HCT116 (cell line): ENCODE results near the gene NUFIP2. TPM values are rescaled to one million over a fixed set of nuclear protein-coding genes. Genes with fewer than 3 reads are reported as not detected.

ENCODE experiments used
- ATAC-seq: fragments of 200-7000 bp; cut with Tn5 transposase; 2 replicates; pipeline ENCODE4 v1.9.1; 2020; ENCODE audit warnings: mild to moderate bottlenecking, moderate library complexity
- BruUV-seq: library from RNA; stranded (reverse); fragments of 400-500 nt; replicated peaks from 2 replicates; lab custom pipeline; 2021; lab: Mats Ljungman, UMichigan
- CTCF ChIA-PET: fragments of 300-600 bp; sonication (Branson Sonifier 250); formaldehyde crosslinking; loops from one replicate; lab custom pipeline; 2021; ENCODE audit warnings: antibody characterized with exemption; lab: Charles Lee
- POLR2A ChIA-PET: fragments of 300-600, 350-600 bp; sonication (Branson Sonifier 250); formaldehyde crosslinking; loops from one replicate; lab custom pipeline; 2021; ENCODE audit warnings: antibody characterized with exemption; lab: Charles Lee
- RAD21 ChIA-PET, 2 experiments: fragments of 300-600 bp; sonication (Branson Sonifier 250); formaldehyde crosslinking; loops; one replicate each; lab custom pipeline; 2023; ENCODE audit warnings: low total read pairs in 2 of 2; ENCODE audit not compliant: uncharacterized antibody in 2 of 2, unreplicated experiment in 2 of 2, low non-redundant PET in 1 of 2; lab: Charles Lee
- DNase-seq: peaks from one replicate; pipeline ENCODE4 v3.0.0-alpha.2; 2010; ENCODE audit warnings: low read depth, low spot score
- H2AFZ ChIP-seq: fragments of 200-600 bp; shearing (Covaris generic), sonication (generic); 2 replicates; pipeline ENCODE4 v1.6.1; 2017; ENCODE audit warnings: low read depth, mixed run types, mixed read lengths, antibody characterized with exemption, low read length; ENCODE audit not compliant: poor library complexity, severe bottlenecking
- H3K27ac ChIP-seq: 2 replicates; pipeline ENCODE4 v1.5.1; 2012; ENCODE audit warnings: low read depth, low read length
- H3K27me3 ChIP-seq: fragments of 200-600 bp; sonication (generic); 2 replicates; pipeline ENCODE4 v1.6.1; 2016; ENCODE audit warnings: mixed run types, low read length, mixed read lengths; ENCODE audit not compliant: insufficient read depth
- H3K36me3 ChIP-seq, 2 experiments: fragments of 200-500 bp in 1 of 2; fragments of 200-600 bp in 1 of 2; sonication (Bioruptor generic) in 1 of 2; sonication (generic) in 1 of 2; 2 replicates each; pipeline versions ENCODE4 v1.5.1 to v1.6.1; 2014 to 2016; ENCODE audit warnings: low read length in 2 of 2, inconsistent platforms in 1 of 2, mixed read lengths in 1 of 2, mixed run types in 1 of 2; ENCODE audit not compliant: insufficient read depth in 2 of 2, control insufficient read depth in 1 of 2
- H3K4me1 ChIP-seq, 2 experiments: fragments of 200-600 bp in 1 of 2; sonication (generic) in 1 of 2; 2 replicates each; pipeline versions ENCODE4 v1.5.1 to v1.6.1; 2012 to 2017; ENCODE audit warnings: low read length in 2 of 2, inconsistent platforms in 1 of 2, mild to moderate bottlenecking in 1 of 2, mixed read lengths in 1 of 2, mixed run types in 1 of 2, moderate library complexity in 1 of 2; ENCODE audit not compliant: insufficient read depth in 2 of 2, control insufficient read depth in 1 of 2
- H3K4me2 ChIP-seq: fragments of 200-600 bp; sonication (generic); 2 replicates; pipeline ENCODE4 v1.6.1; 2017; ENCODE audit warnings: mixed run types, low read length, mixed read lengths
- H3K4me3 ChIP-seq, 2 experiments: fragments of 200-600 bp in 1 of 2; sonication (generic) in 1 of 2; replicated peaks in 1 of 2; 2 replicates each; pipeline ENCODE4 v1.5.1; 2011 to 2016; ENCODE audit warnings: low read length in 2 of 2, control low read depth in 1 of 2, low read depth in 1 of 2, mild to moderate bottlenecking in 1 of 2, mixed read lengths in 1 of 2, mixed run types in 1 of 2
- H3K79me2 ChIP-seq: fragments of 200-600 bp; sonication (generic); 2 replicates; pipeline ENCODE4 v1.6.1; 2017; ENCODE audit warnings: mild to moderate bottlenecking, mixed run types, low read length, moderate library complexity, mixed read lengths; ENCODE audit not compliant: insufficient read depth
- H3K9ac ChIP-seq: fragments of 200-600 bp; sonication (generic); 2 replicates; pipeline ENCODE4 v1.6.1; 2016; ENCODE audit warnings: low read length, mixed read lengths
- H3K9me2 ChIP-seq: fragments of 200-600 bp; sonication (generic), shearing (Covaris generic); 2 replicates; pipeline ENCODE4 v1.6.1; 2017; ENCODE audit warnings: mixed run types, mild to moderate bottlenecking, moderate library complexity; ENCODE audit not compliant: insufficient read depth
- H3K9me3 ChIP-seq, 2 experiments: fragments of 200-500 bp in 1 of 2; fragments of 200-600 bp in 1 of 2; sonication (Bioruptor generic) in 1 of 2; sonication (generic) in 1 of 2; 2 replicates each; pipeline ENCODE4 v1.6.1; 2014 to 2017; ENCODE audit warnings: low read length in 2 of 2, mixed read lengths in 2 of 2, inconsistent platforms in 1 of 2, low read depth in 1 of 2, mild to moderate bottlenecking in 1 of 2, mixed run types in 1 of 2, moderate library complexity in 1 of 2; ENCODE audit not compliant: control insufficient read depth in 1 of 2, insufficient read depth in 1 of 2
- H4K20me1 ChIP-seq: fragments of 200-600 bp; sonication (generic), shearing (Covaris generic); 2 replicates; pipeline ENCODE4 v1.6.1; 2017; ENCODE audit warnings: mixed run types, mild to moderate bottlenecking, moderate library complexity; ENCODE audit not compliant: insufficient read depth
- ATF3 ChIP-seq: IDR thresholded peaks from 2 replicates; pipeline ENCODE4 v1.6.1; 2012
- CBX3 ChIP-seq: IDR thresholded peaks from 2 replicates; pipeline ENCODE4 v1.6.1; 2012; ENCODE audit warnings: low read depth
- CEBPB ChIP-seq: IDR thresholded peaks from 2 replicates; pipeline ENCODE4 v1.6.1; 2012; ENCODE audit warnings: low read depth
- CTCF ChIP-seq, 3 experiments: fragments of 200-600 bp in 1 of 3; sonication (generic) in 1 of 3; IDR thresholded peaks in 2 of 3; conservative IDR thresholded peaks in 1 of 3; 2 replicates each; pipeline ENCODE4 v1.5.1; 2012 to 2017; ENCODE audit warnings: low read depth in 2 of 3, low read length in 2 of 3, antibody characterized with exemption in 1 of 3, borderline replicate concordance in 1 of 3, control low read depth in 1 of 3, mild to moderate bottlenecking in 1 of 3, mixed read lengths in 1 of 3, mixed run types in 1 of 3, moderate library complexity in 1 of 3; ENCODE audit not compliant: insufficient read depth in 1 of 3
- EGR1 ChIP-seq: IDR thresholded peaks from 2 replicates; pipeline ENCODE4 v1.6.1; 2012; ENCODE audit warnings: low read depth
- ELF1 ChIP-seq: IDR thresholded peaks from 2 replicates; pipeline ENCODE4 v1.6.1; 2012; ENCODE audit warnings: low read depth, borderline replicate concordance
- EZH2 ChIP-seq: fragments of 200-600 bp; sonication (generic); IDR thresholded peaks from 2 replicates; pipeline ENCODE4 v1.6.1; 2017; ENCODE audit warnings: antibody characterized with exemption, mixed run types
- EZH2phosphoT487 ChIP-seq: fragments of 200-600 bp; IDR thresholded peaks from 2 replicates; pipeline ENCODE4 v1.6.1; 2018; ENCODE audit warnings: antibody characterized with exemption, borderline replicate concordance
- FOSL1 ChIP-seq: IDR thresholded peaks from 2 replicates; pipeline ENCODE4 v1.6.1; 2012; ENCODE audit warnings: low read depth
- JUND ChIP-seq: IDR thresholded peaks from 2 replicates; pipeline ENCODE4 v1.6.1; 2012
- MAX ChIP-seq: IDR thresholded peaks from 2 replicates; pipeline ENCODE4 v1.6.1; 2012
- POLR2A ChIP-seq: IDR thresholded peaks from 2 replicates; pipeline ENCODE4 v1.7.0; 2011; ENCODE audit warnings: borderline replicate concordance; ENCODE audit not compliant: insufficient read depth, insufficient read length; ENCODE audit errors: extremely low read depth
- RAD21 ChIP-seq: IDR thresholded peaks from 2 replicates; pipeline ENCODE4 v1.6.1; 2012; ENCODE audit warnings: low read depth, mild to moderate bottlenecking
- REST ChIP-seq: IDR thresholded peaks from 2 replicates; pipeline ENCODE4 v1.6.1; 2012; ENCODE audit warnings: low read depth
- SIN3A ChIP-seq: IDR thresholded peaks from 2 replicates; pipeline ENCODE4 v1.6.1; 2012; ENCODE audit warnings: low read depth
- SP1 ChIP-seq: IDR thresholded peaks from 2 replicates; pipeline ENCODE4 v1.6.1; 2012; ENCODE audit warnings: low read depth
- TCF7L2 ChIP-seq: IDR thresholded peaks from 2 replicates; pipeline ENCODE4 v1.7.0; 2011; ENCODE audit warnings: borderline replicate concordance, inconsistent platforms; ENCODE audit not compliant: insufficient read depth, insufficient read length; ENCODE audit errors: extremely low read depth
- YY1 ChIP-seq: IDR thresholded peaks from 2 replicates; pipeline ENCODE4 v1.6.1; 2011; ENCODE audit warnings: low read length, low read depth, moderate library complexity, mild to moderate bottlenecking; ENCODE audit not compliant: insufficient replicate concordance; ENCODE audit errors: extremely low read depth
- ZBTB33 ChIP-seq: IDR thresholded peaks from 2 replicates; pipeline ENCODE4 v1.6.1; 2011; ENCODE audit warnings: mild to moderate bottlenecking, low read length, moderate library complexity; ENCODE audit not compliant: insufficient replicate concordance; ENCODE audit errors: extremely low read depth
- ZNF274 ChIP-seq: fragments of 200-500 bp; sonication (Bioruptor generic); IDR thresholded peaks from 2 replicates; pipeline ENCODE4 v1.6.1; 2014; ENCODE audit warnings: mild to moderate bottlenecking, low read depth, low read length, inconsistent platforms
- intact Hi-C: fragments of 100-400 bp; cut with micrococcal nuclease; formaldehyde crosslinking; loops from 2 replicates; pipeline ENCODE4 v1.10.0; 2022
- total RNA-seq: library from RNA; stranded (reverse); gene quantifications from one replicate; pipeline ENCODE4 v1.2.1, GENCODE V29; 2021; ENCODE audit not compliant: unreplicated experiment

The NUFIP2 gene
- total RNA-seq, 1 experiment from 2014 or later, result 66.5 TPM

- no peak for ATAC-seq
- no peak for TF ChIP-seq EZH2
- TF ChIP-seq ATF3, result no peak
- TF ChIP-seq POLR2A, result no peak
- no peak for TF ChIP-seq ZNF274
- no peak for TF ChIP-seq ZBTB33
- TF ChIP-seq CBX3, result no peak
- no peak for TF ChIP-seq TCF7L2
- TF ChIP-seq SIN3A, result no peak
- TF ChIP-seq EGR1, result no peak
- no peak for TF ChIP-seq EZH2phosphoT487
- no peak for TF ChIP-seq JUND
- TF ChIP-seq ELF1, result no peak
- no peak for TF ChIP-seq SP1
- TF ChIP-seq YY1, result no peak
- no peak for TF ChIP-seq CEBPB
- no peak for TF ChIP-seq MAX
- no peak for TF ChIP-seq RAD21
- TF ChIP-seq REST, result no peak
- no peak for TF ChIP-seq FOSL1
- no peak for TF ChIP-seq CTCF (IDR thresholded peaks at IDR 0.05 in 2 of 3, conservative IDR thresholded peaks at IDR 0.05 in 1 of 3; ENCODE audit: borderline replicate concordance in 1 of 3, insufficient read depth in 1 of 3, low read depth in 2 of 3, low read length in 2 of 3)
- TF ChIP-seq, all 23 proteins: peak for 0
- peaks cover 27 to 29% of the 10 kb centered on the region in 2 experiments; a peak in 3 of 4 replicates for H3K36me3 ChIP-seq
- no peak overlapping the region for H3K27ac ChIP-seq
- RAD21 ChIA-PET, result no interaction called here
- no peak for DNase-seq
- no TSS peak for BruUV-seq
- peaks cover 69% of the 10 kb centered on the region; the same call in 1 of the 2 replicates for H4K20me1 ChIP-seq
- no peaks in the 10 kb centered on the region for H3K9me3 ChIP-seq
- no peak overlapping the region for H2AFZ ChIP-seq
- POLR2A ChIA-PET, result interaction anchor here (2.2 kb wide), 1 partner anchor 38 kb away, joined by 5 read pairs; the partner anchor contains the start of gene NUFIP2
- no peak overlapping the region for H3K4me3 ChIP-seq
- no peaks in the 10 kb centered on the region for H3K27me3 ChIP-seq
- H3K4me1 ChIP-seq, result no peaks in the 10 kb centered on the region
- no peak overlapping the region for H3K4me2 ChIP-seq
- CTCF ChIA-PET, result interaction anchor here (0.9 to 2.7 kb wide), 4 partner anchors 12 to 132 kb away, joined by 3 to 8 read pairs (median 4); no protein-coding TSS in a partner anchor
- no peaks in the 10 kb centered on the region for H3K9me2 ChIP-seq
- no peak overlapping the region for H3K9ac ChIP-seq
- intact Hi-C loops, result no loop called here
- peaks cover 99% of the 10 kb centered on the region for H3K79me2 ChIP-seq
Measured at GRCh38 chr17:29255926-29256522, 37.9 kb downstream of the NUFIP2 start.
